ENCODE data around the gene CDKN1C.
A peak's percentile ranks its signal among the peaks of the same experiment; 100 is the strongest.

Gene CDKN1C

DNA sequence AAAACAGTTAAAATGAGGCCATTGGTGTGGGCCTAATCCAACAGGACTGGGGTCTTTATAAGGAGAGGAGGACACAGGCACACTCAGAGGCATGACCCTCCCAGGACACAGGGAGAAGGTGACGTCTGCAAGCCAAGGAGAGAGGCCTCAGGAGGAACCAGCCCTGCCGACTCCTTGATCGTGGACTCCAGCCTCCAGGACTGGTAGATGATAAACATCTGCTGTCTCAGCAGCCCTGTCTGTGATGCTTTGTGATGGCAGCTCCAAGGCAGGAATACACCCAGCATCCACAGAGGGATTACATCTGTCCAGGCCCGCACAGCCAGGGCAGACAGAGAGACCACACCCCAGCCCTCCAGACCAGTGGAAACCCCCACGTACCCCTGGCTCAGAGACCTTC lies 18.4 kb downstream of the CDKN1C start:
- peak; percentile 45 for DNase-seq

DNA sequence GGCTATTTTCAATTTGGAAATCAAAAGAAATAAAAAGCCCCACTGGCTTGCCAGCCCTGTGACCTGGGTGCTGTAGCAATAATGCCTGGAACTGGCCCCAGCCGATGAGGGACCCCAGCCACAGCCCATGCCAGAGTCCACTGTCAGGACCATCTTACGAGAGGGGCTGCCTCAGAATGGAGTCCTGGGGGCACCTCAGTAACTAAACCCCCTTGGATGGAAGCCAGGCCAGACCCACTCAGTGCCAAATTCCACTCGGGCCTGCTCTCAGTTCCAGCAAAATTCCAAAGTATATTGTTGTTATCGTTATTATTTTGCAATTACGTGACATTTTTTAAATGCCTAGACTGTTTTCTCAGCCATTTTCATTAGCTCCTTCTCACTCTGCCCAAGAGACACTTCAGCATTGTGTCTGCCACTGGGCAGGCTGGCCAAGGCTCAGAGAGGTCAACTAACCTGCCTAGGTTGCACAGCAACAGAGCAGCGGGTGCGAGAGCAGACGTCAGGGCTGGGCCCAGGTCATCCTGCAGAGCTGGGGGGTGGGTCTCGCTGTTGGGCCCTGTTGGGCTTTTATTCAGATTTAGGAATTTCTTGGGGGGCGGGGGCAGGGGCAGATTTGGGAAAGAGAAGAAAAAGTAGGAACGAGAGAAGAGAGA lies 19.5 kb downstream of the CDKN1C start:
- DNase-seq = no peak

DNA sequence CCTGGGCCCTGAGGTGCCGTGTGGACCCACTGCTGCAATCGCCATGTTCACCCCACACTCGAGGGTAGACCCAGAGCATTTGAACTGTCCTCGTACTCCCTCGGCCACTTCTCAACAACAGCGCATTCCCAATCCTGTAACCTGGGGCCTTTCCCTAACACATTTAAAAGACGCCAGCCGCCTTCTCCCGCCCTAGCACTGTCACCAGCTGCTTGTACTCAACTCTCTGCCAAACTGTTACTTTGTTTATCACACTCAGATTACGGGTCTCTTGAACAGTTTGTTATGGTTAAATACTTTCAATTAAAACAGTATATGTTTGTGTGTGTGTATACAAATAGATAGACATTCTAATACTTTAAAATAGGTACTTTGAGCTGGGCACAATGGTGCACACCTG lies 20.7 kb downstream of the CDKN1C start:
- no peak for DNase-seq

DNA sequence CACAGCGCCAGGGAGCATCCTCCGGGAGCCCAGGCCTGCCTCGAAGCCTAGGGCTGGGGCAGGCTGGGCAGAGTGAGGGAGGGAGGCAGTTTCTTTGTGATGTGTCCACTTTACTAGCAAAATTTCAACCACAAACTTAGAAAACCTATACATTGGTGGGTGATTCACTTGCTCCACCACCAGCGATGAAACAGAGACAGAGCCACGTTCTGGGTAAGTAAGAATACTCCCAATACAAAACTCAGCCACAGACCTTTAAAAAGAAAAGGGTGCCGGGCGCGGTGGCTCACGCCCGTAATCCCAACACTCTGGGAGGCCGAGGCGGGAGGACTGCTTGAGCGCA lies 22.3 kb downstream of the CDKN1C start:
- no peak for DNase-seq

DNA sequence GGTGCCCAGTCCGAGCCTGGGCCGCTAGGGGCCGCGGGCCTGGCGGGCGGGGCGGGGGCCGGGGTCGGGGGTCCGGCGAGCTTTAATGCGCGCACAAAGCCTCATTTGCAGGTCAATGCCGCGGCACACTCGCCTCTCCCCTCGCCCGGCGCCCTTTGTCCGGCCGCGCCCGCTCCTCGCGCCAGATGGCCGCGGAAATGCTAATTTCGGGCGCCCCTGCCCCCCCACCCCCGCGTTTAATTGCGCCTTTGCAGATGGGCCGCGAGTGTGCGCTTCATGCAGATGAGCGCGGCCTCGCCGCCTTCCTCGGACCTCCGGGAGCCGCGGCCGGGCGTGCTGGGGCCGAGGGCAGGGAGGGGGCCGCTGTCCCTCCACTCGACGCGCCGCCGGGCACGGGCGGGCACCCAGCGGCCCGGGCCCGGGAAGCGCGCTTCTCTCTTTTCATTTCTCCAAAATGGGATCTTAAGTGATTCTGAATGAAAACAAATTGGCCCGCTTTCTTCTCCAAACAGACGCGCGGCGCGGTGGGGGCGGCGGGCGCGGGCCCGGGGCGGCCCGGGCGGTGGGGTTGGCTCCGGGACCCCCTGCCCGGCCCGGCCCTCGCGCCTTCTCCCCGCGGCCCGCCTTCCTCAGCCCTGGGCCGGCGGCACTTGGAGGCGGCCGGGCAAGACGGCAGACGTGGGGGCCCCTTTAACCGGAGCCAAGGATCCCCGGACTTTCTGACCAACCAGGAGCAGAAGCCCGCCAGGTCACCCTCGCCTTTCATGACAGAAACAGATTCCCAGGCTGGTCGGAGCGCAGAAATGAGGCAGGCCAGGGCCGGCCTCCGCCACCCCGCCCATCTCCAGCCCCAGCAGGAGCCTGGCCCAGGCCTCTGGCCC lies 22.9 kb downstream of the CDKN1C start:
- DNase-seq = no peak

DNA sequence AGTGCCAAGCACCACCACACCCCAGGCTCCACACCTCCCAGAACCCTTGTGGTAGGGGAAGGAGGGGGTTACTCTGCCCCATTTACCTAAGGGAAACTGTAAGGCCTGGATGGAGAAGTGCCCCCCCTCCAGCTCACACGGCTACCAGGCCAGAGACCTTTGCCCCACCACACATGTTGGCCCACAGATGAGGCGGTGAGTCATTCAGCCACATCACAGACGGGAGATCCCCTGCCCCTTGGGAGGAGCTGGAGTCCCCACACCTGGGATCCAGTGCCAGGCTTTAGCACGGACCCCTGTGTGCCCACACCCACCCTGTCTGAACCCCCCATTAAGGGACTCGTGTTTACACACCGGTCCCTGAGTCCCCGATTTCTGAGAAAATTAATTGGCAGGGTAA lies 24.9 kb downstream of the CDKN1C start:
- DNase-seq = no peak

DNA sequence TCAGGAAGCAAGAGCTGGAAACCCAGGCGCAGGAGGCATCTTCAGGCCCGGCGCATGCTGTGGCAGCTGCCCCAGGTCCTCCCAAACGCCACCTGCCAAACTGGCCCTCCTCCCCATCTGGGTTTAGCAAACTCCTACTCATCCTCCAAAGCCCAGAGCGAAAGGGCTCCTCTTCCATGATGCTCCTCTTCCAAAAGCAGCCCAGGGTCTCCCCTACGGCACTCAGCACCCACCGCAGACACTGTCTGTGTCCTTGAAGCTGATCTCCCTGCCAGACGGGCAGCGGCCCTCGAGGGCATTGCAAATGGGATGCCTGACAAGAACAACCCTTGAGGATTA lies 25.9 kb downstream of the CDKN1C start:
- no peak for DNase-seq

GRCh38 chr11:2858995-2859698 lies 26.4 kb downstream of the CDKN1C start:
- DNase-seq = no peak

- DNase-seq = no peak
These were observed 27.7 kb downstream of the CDKN1C start for GRCh38 chr11:2857918-2858317.

GRCh38 chr11:2857276-2857675 lies 28.3 kb downstream of the CDKN1C start:
- no peak for DNase-seq

DNA sequence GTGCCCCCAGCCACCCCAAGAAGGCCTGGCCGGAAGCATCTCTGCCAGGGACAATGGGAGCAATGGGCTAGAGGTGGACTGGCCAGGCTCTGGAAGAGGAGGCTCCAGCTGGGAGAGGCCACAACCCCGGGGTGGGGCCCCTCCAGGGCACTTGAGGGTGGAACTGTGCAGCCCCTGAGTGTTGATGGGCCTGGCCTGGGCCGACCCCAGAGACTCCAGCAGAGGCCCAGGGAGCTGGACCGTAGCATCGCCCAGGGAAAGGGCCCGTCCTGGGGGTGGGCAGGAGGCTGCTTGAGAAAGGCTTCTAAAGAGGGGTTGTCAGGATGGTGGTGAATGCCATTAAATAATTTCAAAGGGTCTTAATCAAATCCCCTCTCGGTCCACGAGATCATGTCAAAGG lies 30.4 kb downstream of the CDKN1C start:
- no peak for DNase-seq

DNA sequence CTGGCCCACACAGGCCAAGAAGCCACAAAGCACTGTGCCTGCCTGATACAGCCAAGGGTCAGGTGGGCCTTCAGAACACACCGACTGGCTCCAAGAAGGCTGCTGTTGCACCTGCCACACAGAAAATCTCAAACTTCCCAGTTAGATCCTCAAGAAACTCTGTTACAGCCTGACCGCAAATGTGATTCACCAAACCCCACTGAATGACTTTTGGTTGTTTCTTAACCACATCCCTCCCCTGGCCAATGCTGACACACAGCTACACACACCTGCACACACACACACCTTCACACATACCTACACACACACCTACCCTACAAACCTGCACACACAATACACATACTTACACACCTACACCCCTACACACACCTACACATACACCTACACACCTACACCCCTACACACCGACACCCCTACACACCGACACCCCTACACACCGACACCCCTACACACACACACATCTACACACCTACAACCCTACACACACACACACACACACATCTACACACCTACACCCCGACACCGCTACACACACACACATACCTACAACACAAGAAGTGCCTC lies 31.5 kb downstream of the CDKN1C start:
- DNase-seq = no peak

DNA sequence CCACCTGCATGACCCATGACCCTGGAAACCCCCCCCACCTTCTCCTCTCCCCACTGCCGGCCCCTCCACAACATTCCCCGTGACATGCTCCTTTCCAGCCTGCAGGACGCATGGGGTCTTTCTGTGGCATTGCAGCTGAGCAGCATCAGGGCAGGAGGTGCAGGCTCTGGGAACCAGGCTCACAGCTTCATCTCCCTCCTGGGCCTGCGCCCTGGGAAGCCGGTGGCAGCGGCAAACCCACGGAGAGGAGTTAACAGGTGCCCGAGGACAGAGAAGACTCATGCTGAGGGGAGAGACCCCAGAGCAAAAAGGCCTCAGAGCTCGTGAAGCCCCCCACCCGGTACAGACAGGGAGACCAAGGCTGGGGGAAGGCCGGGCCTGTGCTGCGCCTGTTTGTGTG lies 32.2 kb downstream of the CDKN1C start:
- DNase-seq = no peak

- DNase-seq = no peak
These were observed 35.4 kb downstream of the CDKN1C start for GRCh38 chr11:2849994-2850770.

DNA sequence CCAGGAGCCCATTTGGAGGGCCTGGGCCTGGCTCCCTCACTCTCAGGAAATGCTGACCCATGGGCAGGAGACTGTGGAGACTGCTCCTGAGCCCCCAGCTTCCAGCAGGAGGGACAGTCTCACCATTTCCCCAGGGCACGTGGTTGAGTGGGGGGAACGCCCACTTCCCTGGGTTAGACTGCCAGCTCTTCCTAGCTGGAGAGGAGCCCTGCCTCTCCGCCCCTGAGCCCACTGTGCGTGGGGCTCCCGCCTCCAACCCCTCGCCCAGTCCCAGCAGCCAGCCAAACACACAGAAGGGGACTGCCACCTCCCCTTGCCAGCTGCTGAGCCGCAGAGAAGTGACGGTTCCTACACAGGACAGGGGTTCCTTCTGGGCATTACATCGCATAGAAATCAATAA lies 37.1 kb downstream of the CDKN1C start:
- DNase-seq = no peak

GRCh38 chr11:2847561-2847960 lies 38.0 kb downstream of the CDKN1C start:
- no peak for DNase-seq

DNA sequence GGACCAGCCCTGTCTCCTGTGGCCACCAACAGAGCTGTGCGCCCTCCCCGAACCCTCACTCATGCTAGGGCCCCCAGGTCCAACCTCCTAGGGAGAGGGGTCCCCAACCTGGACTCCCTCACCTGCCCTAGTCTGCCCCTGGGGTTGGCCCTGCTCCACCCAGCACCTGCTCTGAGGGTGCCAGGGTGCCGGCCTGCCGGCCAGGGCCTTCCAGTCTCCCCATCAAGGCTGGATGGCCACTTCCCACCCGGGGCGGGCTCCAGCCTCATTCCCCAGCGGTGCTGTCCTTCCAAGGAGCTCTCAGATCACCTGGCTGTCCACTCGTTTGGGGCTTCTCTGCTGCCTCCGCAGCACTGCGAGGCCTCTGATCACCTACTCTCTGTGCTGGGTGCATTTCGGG lies 39.1 kb downstream of the CDKN1C start:
- DNase-seq = no peak

GRCh38 chr11:2846056-2846455 lies 39.5 kb downstream of the CDKN1C start:
- peak; percentile 27 for DNase-seq

DNA sequence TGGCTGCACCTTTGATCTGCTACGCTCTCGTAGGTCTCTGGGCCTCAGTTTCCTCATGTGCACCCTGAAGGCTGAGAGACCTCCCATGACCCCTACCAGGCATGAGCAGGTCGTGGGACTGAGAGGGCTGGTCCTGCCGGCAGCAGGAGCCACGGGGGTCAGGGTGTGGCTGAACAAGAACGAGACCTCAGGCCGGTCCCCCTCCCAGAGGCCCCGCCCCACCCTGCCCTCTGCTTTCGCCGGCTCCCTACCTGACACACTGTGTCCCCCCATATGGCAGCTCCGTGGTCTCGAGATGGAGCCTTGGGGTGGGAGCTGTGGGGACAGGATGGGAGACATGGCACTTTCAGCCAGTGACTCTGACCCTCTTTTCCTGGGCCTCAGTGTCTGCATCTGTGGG lies 40.6 kb downstream of the CDKN1C start:
- DNase-seq = no peak

DNA sequence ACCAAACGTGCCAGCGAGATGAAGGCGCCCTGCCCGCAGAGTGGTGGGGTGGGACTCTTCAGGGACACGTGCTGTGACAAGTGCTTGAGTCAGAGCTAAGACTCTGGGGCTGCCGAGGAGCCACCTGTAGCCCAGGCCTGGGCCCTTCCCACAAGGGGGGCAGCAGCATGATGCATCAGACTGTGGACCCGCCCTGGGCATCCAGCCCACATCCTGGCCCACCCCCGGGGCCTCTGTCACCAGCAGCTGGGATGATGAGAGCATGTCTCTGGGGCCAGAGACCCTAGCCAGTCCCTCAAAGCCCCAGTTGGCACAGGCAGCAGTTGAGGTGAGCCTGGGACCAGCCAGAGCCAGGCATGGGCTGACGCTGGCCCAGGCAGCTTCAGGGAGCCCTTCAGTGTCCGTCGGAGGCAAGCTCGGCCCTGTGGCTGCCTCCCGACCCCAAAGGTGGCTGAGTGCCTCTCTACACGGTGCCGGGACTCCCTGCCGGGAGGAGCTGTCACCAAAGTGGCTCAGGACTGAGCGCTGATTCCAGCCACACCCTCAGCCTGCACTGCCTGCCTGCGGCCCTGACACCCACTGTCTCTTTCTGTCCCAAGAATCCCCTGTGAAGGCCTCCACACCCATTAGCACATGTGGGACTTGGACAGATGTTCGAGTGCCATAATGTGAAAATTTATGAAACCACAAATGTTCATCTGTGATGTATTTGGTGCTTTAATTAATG lies 41.3 kb downstream of the CDKN1C start:
- DNase-seq = no peak

GRCh38 chr11:2843551-2843950 lies 42.0 kb downstream of the CDKN1C start:
- no peak for DNase-seq

GRCh38 chr11:2842876-2843275 lies 42.7 kb downstream of the CDKN1C start:
- DNase-seq = no peak
